GM12878 (cell line): ENCODE measurements around the gene ABCC4. TPM values are rescaled to one million over a fixed set of nuclear protein-coding genes. Genes with fewer than 3 reads are reported as not detected.

Experiments used
- ATAC-seq: fragments of 200-7000 bp; cut with Tn5 transposase; 3 replicates; pipeline ENCODE4 v1.9.1; 2020; ENCODE audit warnings: mild to moderate bottlenecking, moderate library complexity
- BruUV-seq: library from RNA; stranded (reverse); fragments of 400-500 nt; replicated peaks from 2 replicates; lab custom pipeline; 2021; lab: Mats Ljungman, UMichigan
- CTCF ChIA-PET: fragments of 300-600 bp; sonication (Branson Sonifier 250); formaldehyde crosslinking; extraction: SDS; loops from one replicate; lab custom pipeline; 2021; ENCODE audit warnings: inconsistent platforms; lab: Yijun Ruan, JAX
- POLR2A ChIA-PET: fragments of 350-600 bp; formaldehyde crosslinking; extraction: SDS; loops from one replicate; lab custom pipeline; 2021; ENCODE audit warnings: inconsistent platforms; lab: Charles Lee
- RAD21 ChIA-PET: fragments of 300-600 bp; sonication (Branson Sonifier 250); formaldehyde crosslinking; loops from one replicate; lab custom pipeline; 2023; ENCODE audit warnings: antibody characterized with exemption; ENCODE audit not compliant: unreplicated experiment; lab: Charles Lee
- SMC1A ChIA-PET: fragments of 300-600 bp; sonication (Branson Sonifier 250); formaldehyde crosslinking; loops from one replicate; lab custom pipeline; 2023; ENCODE audit not compliant: unreplicated experiment, uncharacterized antibody; lab: Charles Lee
- DNase-seq: peaks from one replicate; pipeline ENCODE4 v3.0.0-alpha.2; 2011; ENCODE audit warnings: low read depth, low spot score
- FAIRE-seq: peaks from 3 replicates; lab custom pipeline; 2011; peaks lifted over from hg19 to GRCh38; lab: Jason Lieb, UNC
- H2AFZ ChIP-seq: 2 replicates; pipeline ENCODE4 v1.6.0; 2011; ENCODE audit warnings: low read depth, low read length, control low read depth; ENCODE audit not compliant: control insufficient read depth
- H3K27ac ChIP-seq: 2 replicates; pipeline ENCODE4 v1.5.1; 2011; ENCODE audit warnings: control low read depth; ENCODE audit not compliant: control insufficient read depth, insufficient read depth
- H3K27me3 ChIP-seq, 2 experiments: replicated peaks in 1 of 2; 2 replicates each; pipeline versions ENCODE4 v1.6.0 to v1.6.1; 2011; ENCODE audit warnings: low read length in 1 of 2; ENCODE audit not compliant: control insufficient read depth in 2 of 2, insufficient read depth in 2 of 2
- H3K36me3 ChIP-seq, 2 experiments: 2 replicates each; pipeline ENCODE4 v1.5.1; 2011; ENCODE audit warnings: low read length in 1 of 2; ENCODE audit not compliant: control insufficient read depth in 2 of 2, insufficient read depth in 2 of 2
- H3K4me1 ChIP-seq: 2 replicates; pipeline ENCODE4 v1.6.1; 2011; ENCODE audit warnings: mild to moderate bottlenecking, low read length, moderate library complexity, mixed read lengths; ENCODE audit not compliant: control insufficient read depth, insufficient read depth
- H3K4me2 ChIP-seq: 2 replicates; pipeline ENCODE4 v1.6.0; 2011; ENCODE audit warnings: control low read depth; ENCODE audit not compliant: control insufficient read depth, insufficient read depth
- H3K4me3 ChIP-seq: fragments of 200-600 bp; sonication (generic); 2 replicates; pipeline ENCODE4 v1.5.1; 2016
- H3K79me2 ChIP-seq: 2 replicates; pipeline ENCODE4 v1.6.0; 2011; ENCODE audit warnings: low read length; ENCODE audit not compliant: control insufficient read depth, insufficient read depth
- H3K9ac ChIP-seq: 2 replicates; pipeline ENCODE4 v1.8.0; 2011; ENCODE audit warnings: low read length, control low read depth, mixed read lengths; ENCODE audit not compliant: control insufficient read depth, insufficient read depth
- H3K9me3 ChIP-seq: replicated peaks from 3 replicates; pipeline ENCODE4 v1.5.1; 2011; ENCODE audit warnings: mild to moderate bottlenecking, low read length; ENCODE audit not compliant: control insufficient read depth, insufficient read depth
- H4K20me1 ChIP-seq: 2 replicates; pipeline ENCODE4 v1.6.0; 2011; ENCODE audit not compliant: control insufficient read depth, insufficient read depth
- ATF7 ChIP-seq: fragments of 450-650 bp; IDR thresholded peaks from 2 replicates; pipeline ENCODE4 v1.6.1; 2016; ENCODE audit warnings: low read depth, mild to moderate bottlenecking
- IKZF1 ChIP-seq: fragments of 450-650 bp; conservative IDR thresholded peaks from 2 replicates; pipeline ENCODE4 v1.6.1; 2017; ENCODE audit warnings: antibody characterized with exemption, mild to moderate bottlenecking
- MTA2 ChIP-seq: fragments of 450-650 bp; IDR thresholded peaks from 2 replicates; pipeline ENCODE4 v1.6.1; 2016; ENCODE audit warnings: low read depth, mild to moderate bottlenecking, moderate library complexity
- NBN ChIP-seq: fragments of 450-650 bp; IDR thresholded peaks from 2 replicates; pipeline ENCODE4 v1.6.1; 2016
- NFYB ChIP-seq: IDR thresholded peaks from 2 replicates; pipeline ENCODE4 v1.6.1; 2011; ENCODE audit warnings: low read depth, mild to moderate bottlenecking, low read length, improper control_type of control experiment, moderate library complexity; ENCODE audit not compliant: insufficient read depth
- POLR2A ChIP-seq: IDR thresholded peaks from 2 replicates; pipeline ENCODE4 v1.6.1; 2011; ENCODE audit warnings: low read depth, mild to moderate bottlenecking, low read length
- RAD21 ChIP-seq: IDR thresholded peaks from 2 replicates; pipeline ENCODE4 v1.6.1; 2011; ENCODE audit warnings: mild to moderate bottlenecking, low read depth, low read length, moderate library complexity; ENCODE audit not compliant: insufficient read depth
- SIN3A ChIP-seq: IDR thresholded peaks from 2 replicates; pipeline ENCODE4 v1.6.1; 2012; ENCODE audit warnings: low read depth, low read length, improper control_type of control experiment
- SMARCA5 ChIP-seq: fragments of 450-650 bp; IDR thresholded peaks from 2 replicates; pipeline ENCODE4 v1.6.1; 2017; ENCODE audit warnings: mild to moderate bottlenecking
- SRF ChIP-seq, 2 experiments: IDR thresholded peaks; 2 replicates each; pipeline ENCODE4 v1.6.1; 2011; ENCODE audit warnings: low read depth in 2 of 2, low read length in 2 of 2, mild to moderate bottlenecking in 1 of 2, moderate library complexity in 1 of 2
- STAT3 ChIP-seq: IDR thresholded peaks from 2 replicates; pipeline ENCODE4 v1.6.1; 2011; ENCODE audit warnings: low read depth, low read length, improper control_type of control experiment
- TCF3 ChIP-seq: IDR thresholded peaks from 2 replicates; pipeline ENCODE4 v1.6.1; 2012; ENCODE audit warnings: low read depth, mild to moderate bottlenecking, low read length, borderline replicate concordance; ENCODE audit not compliant: insufficient read depth
- ZNF207 ChIP-seq: fragments of 450-650 bp; IDR thresholded peaks from 2 replicates; pipeline ENCODE4 v1.6.1; 2014; ENCODE audit warnings: antibody characterized with exemption, mild to moderate bottlenecking, borderline replicate concordance
- WGBS: methylation state at CpG from one replicate; pipeline ENCODE4 v1.1.6; 2016; ENCODE audit warnings: low lambda C conversion rate; ENCODE audit not compliant: insufficient replicate concordance, insufficient coverage; ENCODE audit errors: missing lambda C conversion rate; 5-methylcytosine and 5-hydroxymethylcytosine counted together
- in situ Hi-C: fragments of 300-500 bp; cut with MboI; formaldehyde crosslinking; loops from 9 replicates; pipeline ENCODE4 v1.14.3; 2018; ENCODE audit warnings: mixed read lengths
- intact Hi-C: fragments of 100-400 bp; cut with micrococcal nuclease; formaldehyde crosslinking; loops from one replicate; pipeline ENCODE4 v1.14.2; 2022; ENCODE audit not compliant: unreplicated experiment
- polyA plus RNA-seq, 11 experiments: library from polyadenylated mRNA; depleted of rRNA in 4 of 11; unstranded in 6 of 11; stranded (reverse) in 5 of 11; fragments of >200 nt; fragmentation: Nextera tagmentation in 4 of 11; fragmentation: Illumina TruSeq in 1 of 11; extraction: Ambion mirVana in 4 of 11; extraction: Trizol in 1 of 11; gene quantifications; 1 replicate in 1 of 11; 2 replicates in 10 of 11; pipeline versions ENCODE4 v1.2.1 to v1.2.3, GENCODE V29; 2011 to 2016; ENCODE audit warnings: inconsistent platforms in 2 of 11, missing spikeins in 2 of 11, low read depth in 1 of 11
- total RNA-seq, 4 experiments: library from RNA; depleted of rRNA in 3 of 4; stranded (reverse); fragments of >200 nt in 3 of 4; fragmentation: Illumina TruSeq in 1 of 4; extraction: Trizol in 1 of 4; gene quantifications; 2 replicates each; pipeline versions ENCODE4 v1.2.1 to v1.2.3, GENCODE V29; 2013 to 2021
- TF ChIP-seq, protein P1 (sequence below): fragments of 450-650 bp; IDR thresholded peaks from 2 replicates; pipeline ENCODE4 v1.6.1; 2018; ENCODE audit warnings: borderline replicate concordance, mild to moderate bottlenecking; ENCODE audit not compliant: partially characterized antibody
- TF ChIP-seq, protein P2 (sequence below): fragments of 450-650 bp; IDR thresholded peaks from 2 replicates; pipeline ENCODE4 v1.6.1; 2014; ENCODE audit warnings: mild to moderate bottlenecking
- TF ChIP-seq, protein P3 (sequence below): IDR thresholded peaks from 2 replicates; pipeline ENCODE4 v1.6.1; 2011; ENCODE audit warnings: low read depth, mild to moderate bottlenecking, low read length, moderate library complexity, borderline replicate concordance; ENCODE audit errors: extremely low read depth

Gene ABCC4
- total and polyA plus RNA-seq, 10 of the 15 experiments (the other 5 are each of a cell fraction or from before 2014, with no cell fraction given) = 7.2 to 44.4 (median 24.1) TPM

DNA sequence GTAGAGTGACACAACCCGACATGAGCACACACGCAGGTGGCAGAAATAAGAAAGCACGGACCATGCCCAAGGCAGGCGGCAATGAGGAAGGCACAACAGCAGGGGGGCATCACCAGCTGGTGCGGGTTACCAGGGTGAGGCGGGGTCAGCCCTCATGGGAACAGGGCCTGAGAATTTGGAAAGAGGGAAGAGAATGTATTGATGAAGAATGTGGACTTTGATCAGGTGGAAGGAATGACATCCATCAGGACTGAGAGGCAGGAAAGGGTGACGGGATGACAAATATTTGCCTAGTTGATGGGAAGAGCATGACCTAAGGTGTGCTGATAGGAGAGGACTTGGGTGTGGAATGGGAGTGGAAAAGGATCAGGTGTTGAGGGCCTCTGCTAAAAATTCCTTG, 177.5 kb downstream of the ABCC4 start:
- Histone ChIP-seq H3K36me3 (peaks cover 2 to 12% of the 10 kb centered on the region in 2 experiments; a peak in 3 of 4 replicates), H3K9me3 (no peaks in the 10 kb centered on the region), H3K4me2 (no peak overlapping the region), H2AFZ (no peak overlapping the region), H3K4me3 (no peak overlapping the region), H3K27ac (no peak overlapping the region), H3K79me2 (no peaks in the 10 kb centered on the region), H3K9ac (no peak overlapping the region), H3K4me1 (no peaks in the 10 kb centered on the region), H4K20me1 (no peaks in the 10 kb centered on the region), H3K27me3 (no peaks in the 10 kb centered on the region)
- ChIA-PET CTCF (no interaction called here), POLR2A (no interaction called here), SMC1A (no interaction called here), RAD21 (no interaction called here)
- no TSS peak for BruUV-seq
- no peak for DNase-seq
- FAIRE-seq = no peak
- in situ Hi-C loops = no loop called here
- intact Hi-C loops = no loop called here
- TF ChIP-seq, protein P1, sequence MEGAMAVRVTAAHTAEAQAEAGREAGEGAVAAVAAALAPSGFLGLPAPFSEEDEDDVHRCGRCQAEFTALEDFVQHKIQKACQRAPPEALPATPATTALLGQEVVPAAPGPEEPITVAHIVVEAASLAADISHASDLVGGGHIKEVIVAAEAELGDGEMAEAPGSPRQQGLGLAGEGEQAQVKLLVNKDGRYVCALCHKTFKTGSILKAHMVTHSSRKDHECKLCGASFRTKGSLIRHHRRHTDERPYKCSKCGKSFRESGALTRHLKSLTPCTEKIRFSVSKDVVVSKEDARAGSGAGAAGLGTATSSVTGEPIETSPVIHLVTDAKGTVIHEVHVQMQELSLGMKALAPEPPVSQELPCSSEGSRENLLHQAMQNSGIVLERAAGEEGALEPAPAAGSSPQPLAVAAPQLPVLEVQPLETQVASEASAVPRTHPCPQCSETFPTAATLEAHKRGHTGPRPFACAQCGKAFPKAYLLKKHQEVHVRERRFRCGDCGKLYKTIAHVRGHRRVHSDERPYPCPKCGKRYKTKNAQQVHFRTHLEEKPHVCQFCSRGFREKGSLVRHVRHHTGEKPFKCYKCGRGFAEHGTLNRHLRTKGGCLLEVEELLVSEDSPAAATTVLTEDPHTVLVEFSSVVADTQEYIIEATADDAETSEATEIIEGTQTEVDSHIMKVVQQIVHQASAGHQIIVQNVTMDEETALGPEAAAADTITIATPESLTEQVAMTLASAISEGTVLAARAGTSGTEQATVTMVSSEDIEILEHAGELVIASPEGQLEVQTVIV = no peak
- no peak for TF ChIP-seq MTA2
- TF ChIP-seq NBN = no peak
- no peak for TF ChIP-seq IKZF1
- TF ChIP-seq SRF (IDR thresholded peaks at IDR 0.05; ENCODE audit: low read depth in 2 of 2, low read length in 2 of 2) = no peak
- ATAC-seq = no peak
- WGBS = 82% methylated on average over 7 of the region's 7 CpGs

DNA sequence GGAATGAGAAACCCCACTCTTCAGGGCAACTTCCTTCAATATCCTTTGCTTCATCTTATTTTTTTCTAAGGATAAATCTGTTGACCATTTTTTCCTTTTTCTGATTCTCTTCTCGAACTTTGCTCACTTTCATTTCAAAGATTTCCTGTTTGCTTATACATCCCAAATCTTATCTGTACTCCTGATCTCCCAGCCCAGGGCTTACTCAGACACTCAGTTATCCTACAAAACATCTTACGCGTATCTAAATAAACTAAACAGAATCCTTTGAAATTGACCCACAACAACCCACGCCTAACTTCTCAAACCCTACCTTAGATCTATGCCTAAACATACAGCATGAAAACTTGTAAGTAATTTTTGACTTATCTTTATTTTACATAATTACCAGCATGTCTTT, 179.2 kb downstream of the ABCC4 start:
- no TSS peak for BruUV-seq
- ATAC-seq (no peak), DNase-seq (no peak), FAIRE-seq (no peak)
- intact Hi-C loops (no loop called here), in situ Hi-C loops (no loop called here)
- Histone ChIP-seq H3K79me2 (no peaks in the 10 kb centered on the region), H3K4me1 (no peaks in the 10 kb centered on the region), H3K9ac (no peak overlapping the region), H3K4me3 (no peak overlapping the region), H3K9me3 (no peaks in the 10 kb centered on the region), H2AFZ (no peak overlapping the region), H3K36me3 (peaks cover 0 to 5% of the 10 kb centered on the region in 2 experiments; a peak in 3 of 4 replicates), H3K27me3 (no peaks in the 10 kb centered on the region), H3K4me2 (no peak overlapping the region), H4K20me1 (no peaks in the 10 kb centered on the region), H3K27ac (no peak overlapping the region)
- WGBS = 99% methylated on average over 4 of the region's 4 CpGs
- RAD21 ChIA-PET = no interaction called here
- POLR2A ChIA-PET = no interaction called here
- SMC1A ChIA-PET = no interaction called here
- CTCF ChIA-PET = no interaction called here
- TF ChIP-seq, protein P2, sequence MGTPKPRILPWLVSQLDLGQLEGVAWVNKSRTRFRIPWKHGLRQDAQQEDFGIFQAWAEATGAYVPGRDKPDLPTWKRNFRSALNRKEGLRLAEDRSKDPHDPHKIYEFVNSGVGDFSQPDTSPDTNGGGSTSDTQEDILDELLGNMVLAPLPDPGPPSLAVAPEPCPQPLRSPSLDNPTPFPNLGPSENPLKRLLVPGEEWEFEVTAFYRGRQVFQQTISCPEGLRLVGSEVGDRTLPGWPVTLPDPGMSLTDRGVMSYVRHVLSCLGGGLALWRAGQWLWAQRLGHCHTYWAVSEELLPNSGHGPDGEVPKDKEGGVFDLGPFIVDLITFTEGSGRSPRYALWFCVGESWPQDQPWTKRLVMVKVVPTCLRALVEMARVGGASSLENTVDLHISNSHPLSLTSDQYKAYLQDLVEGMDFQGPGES = no peak
- TF ChIP-seq STAT3 (no peak), POLR2A (no peak), NFYB (no peak), SMARCA5 (no peak), ZNF207 (no peak), ATF7 (no peak), SIN3A (no peak), TCF3 (no peak), RAD21 (no peak)
- TF ChIP-seq, protein P3, sequence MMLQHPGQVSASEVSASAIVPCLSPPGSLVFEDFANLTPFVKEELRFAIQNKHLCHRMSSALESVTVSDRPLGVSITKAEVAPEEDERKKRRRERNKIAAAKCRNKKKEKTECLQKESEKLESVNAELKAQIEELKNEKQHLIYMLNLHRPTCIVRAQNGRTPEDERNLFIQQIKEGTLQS = no peak
